Gastrocnemius medialis (tissue), 4 donors: ENCODE results near the gene VPS4B.

Experiments used
- CTCF ChIP-seq, 5 experiments: fragments of 450-650 bp in 3 of 5; fragments of 200-600 bp in 2 of 5; sonication (generic) in 2 of 5; IDR thresholded peaks in 4 of 5; conservative IDR thresholded peaks in 1 of 5; 1 replicate in 4 of 5; 2 replicates in 1 of 5; pipeline ENCODE4 v1.5.1; 2016 to 2019; ENCODE audit warnings: antibody characterized with exemption in 5 of 5, mild to moderate bottlenecking in 3 of 5, moderate library complexity in 3 of 5
- POLR2A ChIP-seq, 2 donors: fragments of 450-650 bp; IDR thresholded peaks; one replicate each; pipeline ENCODE4 v1.6.1; 2017; ENCODE audit warnings: antibody characterized with exemption in 2 of 2, mild to moderate bottlenecking in 2 of 2, moderate library complexity in 2 of 2

DNA sequence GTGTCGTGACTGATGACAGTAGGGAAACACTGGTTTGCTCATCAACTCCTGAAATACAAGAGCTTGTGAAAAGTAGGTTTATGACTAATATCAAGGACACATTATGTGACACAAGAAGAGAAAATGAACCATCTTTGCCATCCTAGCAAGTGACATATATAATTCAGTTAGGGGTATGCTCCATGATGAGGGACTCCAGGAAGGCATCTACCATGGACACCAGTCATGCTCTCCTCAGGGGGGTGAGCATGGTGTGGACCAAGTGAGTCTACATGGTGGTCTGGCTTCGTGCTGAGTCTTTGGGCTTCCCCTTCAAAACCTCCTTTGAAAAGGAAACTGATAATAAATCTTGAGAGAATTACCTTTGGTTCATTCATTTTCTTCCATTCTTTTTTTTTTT is 42.8 kb upstream of the VPS4B start:
- no peak for TF ChIP-seq CTCF (IDR thresholded peaks at IDR 0.05 in 4 of 5, conservative IDR thresholded peaks at IDR 0.05 in 1 of 5)
- no peak for TF ChIP-seq POLR2A (IDR thresholded peaks at IDR 0.05)
